Left lobe of liver (tissue), 2 donors: Measurements from ENCODE around the gene TPH2. TPM values are rescaled to one million over a fixed set of nuclear protein-coding genes. Genes with fewer than 3 reads are reported as not detected.

ENCODE experiments used
- ATAC-seq: fragments of 200-7000 bp; cut with Tn5 transposase; one replicate; pipeline ENCODE4 v1.9.1; 2020; ENCODE audit warnings: mild to moderate bottlenecking, moderate library complexity
- DNase-seq: peaks from one replicate; pipeline ENCODE4 v3.0.0-alpha.2; 2020; ENCODE audit warnings: low spot score
- total RNA-seq: library from RNA; stranded (reverse); gene quantifications from one replicate; pipeline ENCODE4 v1.2.1, GENCODE V29; 2021
- donor health status: DM: no; HTN: no; CAD: no; lungs with moderate emphysema.
- donor health status: DM: no; HTN: yes; CAD: no.

TPH2 gene
- total RNA-seq, 1 donor from 2014 or later: not detected

DNA sequence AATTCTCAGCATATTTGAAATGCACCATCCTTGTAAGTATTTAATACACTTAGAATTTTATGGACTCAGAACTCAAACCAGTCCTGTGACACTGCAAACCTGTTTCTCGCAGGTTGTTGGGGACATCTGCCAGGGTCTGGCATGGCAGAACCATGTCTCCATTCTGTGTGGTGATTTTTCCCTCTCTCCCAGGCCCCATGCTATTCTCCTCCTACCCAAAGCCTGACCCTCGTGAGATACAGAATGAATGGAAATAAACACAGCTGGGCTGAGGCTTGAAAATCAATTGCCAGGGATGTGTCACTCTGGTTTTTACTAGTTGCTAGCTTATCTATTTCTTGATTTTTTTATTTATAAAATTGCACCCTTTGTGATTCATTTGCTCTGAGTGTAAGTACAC, 19.8 kb downstream of the TPH2 start:
- ATAC-seq (no peak), DNase-seq (no peak)

DNA sequence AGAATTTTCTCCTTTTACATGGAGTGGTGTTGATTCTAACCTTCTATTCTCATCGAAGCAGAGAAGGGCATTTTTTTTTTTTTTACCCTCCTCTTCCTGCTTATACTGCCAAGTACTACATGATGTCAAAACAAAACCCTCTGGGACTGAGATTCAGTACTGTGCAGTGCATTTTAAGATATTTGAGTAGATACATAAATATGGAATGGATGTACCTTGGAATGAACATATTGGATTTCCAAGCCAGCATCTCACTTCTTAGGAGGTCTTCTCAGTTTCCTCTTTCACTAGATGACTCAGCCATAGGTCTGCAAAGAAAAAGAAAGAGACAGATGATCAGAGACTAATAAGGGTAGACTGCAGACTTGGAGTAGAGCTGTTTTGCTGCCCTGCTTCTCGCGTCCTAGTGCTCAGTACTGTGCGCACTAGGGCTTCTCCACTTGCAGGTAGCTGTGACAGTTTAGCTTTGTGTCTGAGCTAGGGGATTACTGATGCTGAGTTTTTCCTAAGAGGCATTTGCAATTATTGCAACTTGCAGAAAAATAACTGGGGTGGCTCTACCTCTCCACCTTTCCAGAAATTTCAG, 20.4 kb downstream of the TPH2 start:
- ATAC-seq (no peak), DNase-seq (no peak)

DNA sequence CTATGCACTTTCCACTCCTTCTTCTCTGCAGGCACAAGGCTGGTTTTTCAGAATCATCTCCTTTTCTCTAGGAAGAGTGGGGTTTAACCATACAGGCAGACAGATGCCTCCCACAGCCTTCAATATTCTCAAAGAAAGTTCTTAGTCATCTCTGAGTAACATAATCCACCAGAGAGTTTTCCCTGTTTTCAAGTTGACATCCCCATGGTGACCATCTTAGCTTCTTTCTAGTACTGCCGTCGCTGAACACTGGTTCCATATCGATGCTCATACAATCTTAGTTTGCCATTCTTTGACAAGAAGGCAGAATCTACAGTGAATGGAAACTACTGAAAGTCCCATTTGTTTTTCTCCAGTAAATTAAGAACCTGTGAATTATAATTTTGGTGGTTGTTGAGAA, 28.6 kb downstream of the TPH2 start:
- DNase-seq (no peak), ATAC-seq (no peak)

DNA sequence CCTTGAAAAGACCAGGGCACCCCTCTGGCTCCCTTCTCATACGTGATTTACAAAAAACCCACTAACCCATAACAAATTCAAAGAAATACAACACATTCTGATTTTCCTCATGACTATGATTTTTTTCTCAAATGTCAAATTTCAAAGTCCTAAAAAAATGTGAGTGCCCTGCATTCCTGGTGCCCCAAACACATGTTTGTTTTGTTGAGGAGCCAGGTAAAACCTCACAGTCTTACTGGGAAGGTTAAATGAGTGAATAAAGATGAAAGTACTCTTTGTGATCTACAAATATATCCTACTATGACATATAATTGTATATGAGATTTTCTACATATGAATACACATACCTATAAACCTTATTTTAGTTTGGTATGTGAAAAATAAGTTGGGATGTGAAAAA, 30.7 kb downstream of the TPH2 start:
- no peak for DNase-seq
- ATAC-seq: peak; percentile 70

DNA sequence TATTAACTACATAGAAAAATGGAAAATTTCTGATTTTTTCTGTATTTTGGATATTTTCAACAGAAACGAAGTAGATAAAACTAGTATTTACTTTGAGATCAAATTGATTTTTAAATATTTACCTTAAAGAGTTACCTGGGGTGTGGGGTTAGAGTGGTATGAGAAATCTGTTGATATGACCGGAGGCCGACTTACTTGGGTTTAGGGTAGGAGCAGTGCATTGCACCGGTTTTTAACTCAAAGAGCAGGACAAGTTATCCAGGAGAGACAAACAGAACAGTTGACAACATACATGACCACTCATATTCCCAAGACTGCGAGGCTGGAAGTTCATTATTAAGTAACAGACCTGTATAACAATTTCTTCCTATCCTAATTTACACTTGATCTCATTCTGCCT, 31.4 kb downstream of the TPH2 start:
- ATAC-seq: peak; percentile 51
- DNase-seq: no peak

GRCh38 chr12:71972441-71973074, 33.9 kb downstream of the TPH2 start:
- DNase-seq (no peak), ATAC-seq (peak; percentile 49)

- no peak for ATAC-seq
- DNase-seq: no peak
Observed at GRCh38 chr12:71973687-71974086, 35.0 kb downstream of the TPH2 start.

- ATAC-seq: peak; percentile 52
Observed at GRCh38 chr12:71980538-71980937, 41.9 kb downstream of the TPH2 start.

DNA sequence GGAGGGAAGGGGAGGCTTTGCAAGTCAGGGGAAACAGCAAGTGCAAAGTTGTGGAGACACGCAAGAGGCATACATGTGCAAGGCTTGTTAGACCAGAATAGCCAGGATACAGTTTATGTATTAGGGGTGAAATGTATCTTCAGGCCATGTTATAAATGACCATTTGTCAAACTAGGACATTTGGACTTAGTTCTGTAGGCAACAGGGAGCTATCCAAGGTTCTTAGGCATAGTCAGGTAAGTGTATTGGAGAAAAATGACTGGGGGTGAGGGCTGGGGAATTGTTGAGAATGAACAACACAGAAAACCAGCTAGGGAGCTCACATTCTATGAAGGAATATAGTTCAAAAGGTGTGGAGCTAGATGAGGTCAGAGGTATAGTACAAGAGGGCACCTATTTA, 42.5 kb downstream of the TPH2 start:
- no peak for DNase-seq
- ATAC-seq: peak; percentile 71

More at GRCh38 chr12:71980538-71980937, 41.9 kb downstream of the TPH2 start:
- no peak for DNase-seq

DNA sequence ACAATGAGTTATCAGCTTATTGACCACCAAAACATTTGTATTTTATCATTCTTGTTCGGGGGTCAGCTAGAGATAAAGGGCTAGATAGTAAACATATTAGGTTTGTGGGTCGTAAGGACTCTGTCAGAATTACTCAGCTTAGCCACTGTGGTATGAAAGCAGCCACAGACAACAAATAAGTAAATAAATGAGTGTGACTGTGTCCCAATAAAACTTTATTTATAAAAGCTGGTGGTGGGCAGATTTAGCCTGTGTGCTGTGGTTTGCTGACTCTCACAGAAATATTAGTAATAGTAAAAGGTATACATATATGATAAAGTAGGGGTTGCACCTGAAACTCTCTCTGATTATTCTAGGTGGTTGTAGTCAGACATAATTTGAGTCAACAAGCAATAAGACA, 56.1 kb downstream of the TPH2 start:
- DNase-seq (no peak), ATAC-seq (no peak)

DNA sequence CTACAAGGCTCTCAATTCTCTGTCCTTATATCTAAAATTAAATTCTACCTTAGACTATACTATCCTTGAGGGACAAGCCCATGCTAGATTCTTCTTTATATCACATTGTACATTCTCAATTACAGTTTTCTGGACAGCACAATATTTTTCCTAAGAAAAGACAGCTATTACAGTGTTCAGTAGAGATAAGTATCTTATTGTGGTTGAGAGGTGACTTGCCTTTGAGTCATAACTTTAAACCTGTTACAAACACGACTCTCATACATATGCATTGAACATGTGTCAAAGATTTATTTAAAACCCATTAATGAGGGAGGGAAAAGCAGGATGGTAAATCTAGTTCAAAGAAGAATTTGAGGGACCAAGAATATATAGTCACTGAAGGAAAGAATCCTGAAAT, 61.1 kb downstream of the TPH2 start:
- DNase-seq: no peak
- ATAC-seq: no peak

- DNase-seq (no peak), ATAC-seq (peak; percentile 53)
Observed at GRCh38 chr12:72000969-72001648, 62.5 kb downstream of the TPH2 start.

DNA sequence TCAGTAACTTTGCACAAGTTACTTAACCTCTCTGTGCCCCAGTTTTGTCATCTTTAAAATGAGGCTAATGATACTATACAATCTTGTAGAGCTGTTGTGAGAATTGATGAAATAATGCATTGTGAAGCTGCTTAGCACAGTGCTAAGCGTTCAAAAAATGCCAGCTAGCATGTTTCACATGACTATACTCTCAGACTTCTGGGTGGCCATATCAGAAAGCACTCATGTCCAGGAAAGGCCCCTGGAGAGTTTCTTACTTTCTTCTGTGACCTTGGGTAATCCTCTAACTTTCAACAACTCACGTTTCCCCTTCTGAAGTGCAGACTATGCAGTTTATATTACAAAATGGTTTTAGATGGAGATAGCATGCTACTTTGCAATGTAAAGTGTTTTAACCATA, 68.1 kb downstream of the TPH2 start:
- ATAC-seq (no peak), DNase-seq (no peak)

DNA sequence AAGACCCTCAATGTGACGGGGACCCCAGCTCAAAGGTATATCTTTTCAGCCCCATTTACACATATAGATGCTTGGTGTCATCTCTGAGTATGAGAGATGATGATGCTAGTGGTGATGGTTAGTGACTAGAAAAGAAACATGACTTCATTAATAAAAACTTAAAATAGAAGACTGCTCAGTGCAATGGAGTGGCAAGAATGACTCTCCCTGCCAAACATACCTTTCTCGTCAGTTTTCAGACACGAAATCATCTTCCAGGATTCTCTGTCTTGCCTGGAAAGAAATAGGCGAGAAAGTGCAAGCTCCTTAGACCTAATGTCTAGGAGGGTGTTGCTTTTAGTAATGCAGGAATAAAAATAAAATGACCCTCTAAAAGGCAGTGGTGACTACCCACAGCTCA, 71.7 kb downstream of the TPH2 start:
- ATAC-seq (no peak), DNase-seq (no peak)

GRCh38 chr12:72011374-72011773, 72.7 kb downstream of the TPH2 start:
- no peak for ATAC-seq
- no peak for DNase-seq

DNA sequence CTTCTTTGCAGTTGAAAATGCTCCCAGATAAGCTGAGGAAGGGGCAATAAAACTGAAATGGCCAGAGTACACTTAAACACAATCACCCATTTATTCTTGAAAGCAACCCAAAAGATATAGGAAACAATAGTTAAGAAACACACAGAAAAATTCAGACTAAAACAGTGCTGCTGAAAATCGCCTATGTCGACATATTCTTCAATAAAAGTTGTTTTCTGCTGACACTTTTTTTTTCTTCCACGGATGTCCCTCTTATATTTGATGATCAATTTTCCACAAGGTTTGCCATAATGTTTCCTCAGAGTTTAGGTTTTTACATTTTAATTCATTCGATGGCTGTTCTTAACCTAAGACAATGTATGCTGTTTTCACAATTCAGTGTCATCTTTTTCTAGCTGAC, 74.2 kb downstream of the TPH2 start:
- DNase-seq (no peak), ATAC-seq (no peak)

DNA sequence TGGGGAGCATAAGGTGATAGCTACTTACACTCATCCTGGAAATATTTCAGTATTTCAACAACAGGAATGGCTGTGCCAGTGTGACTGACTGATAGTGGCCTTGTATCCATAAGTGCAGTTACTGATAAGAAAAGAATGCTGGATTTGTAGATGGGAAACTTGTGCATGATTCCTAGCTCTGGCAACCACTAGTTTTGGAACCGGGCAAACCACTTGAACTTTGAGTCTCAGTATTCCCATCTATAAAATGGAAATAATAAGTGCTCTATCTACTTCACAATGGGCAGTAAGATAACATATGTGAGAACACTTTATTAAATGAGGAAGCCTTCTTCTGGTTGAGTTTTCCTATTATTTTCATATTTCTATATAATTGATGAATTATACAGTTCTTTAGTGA, 77.2 kb downstream of the TPH2 start:
- DNase-seq (no peak), ATAC-seq (no peak)

GRCh38 chr12:72017054-72017651, 78.5 kb downstream of the TPH2 start:
- DNase-seq (peak; percentile 83), ATAC-seq (peak; percentile 100)

DNA sequence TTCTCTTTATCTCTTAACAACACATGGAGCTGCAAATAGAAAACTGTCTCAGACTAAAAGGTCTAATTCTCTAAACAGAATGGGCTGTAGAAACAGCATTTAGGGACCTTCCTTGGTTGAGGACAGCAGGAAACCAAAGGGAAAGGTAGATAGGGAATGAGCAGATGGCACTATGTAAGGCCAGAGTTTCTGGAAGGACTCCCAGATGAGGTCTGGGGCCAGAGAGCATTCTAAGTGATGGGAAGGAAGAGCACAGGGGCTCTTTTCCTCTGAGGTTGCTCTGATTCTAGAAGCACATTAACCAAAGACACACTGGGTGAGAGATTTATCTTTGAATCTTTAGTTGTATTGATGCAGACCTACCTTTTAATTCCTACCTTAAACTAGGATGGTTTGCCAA, 79.4 kb downstream of the TPH2 start:
- DNase-seq: no peak
- ATAC-seq: no peak

GRCh38 chr12:72024613-72025012, 86.0 kb downstream of the TPH2 start:
- no peak for ATAC-seq
- DNase-seq: no peak

DNA sequence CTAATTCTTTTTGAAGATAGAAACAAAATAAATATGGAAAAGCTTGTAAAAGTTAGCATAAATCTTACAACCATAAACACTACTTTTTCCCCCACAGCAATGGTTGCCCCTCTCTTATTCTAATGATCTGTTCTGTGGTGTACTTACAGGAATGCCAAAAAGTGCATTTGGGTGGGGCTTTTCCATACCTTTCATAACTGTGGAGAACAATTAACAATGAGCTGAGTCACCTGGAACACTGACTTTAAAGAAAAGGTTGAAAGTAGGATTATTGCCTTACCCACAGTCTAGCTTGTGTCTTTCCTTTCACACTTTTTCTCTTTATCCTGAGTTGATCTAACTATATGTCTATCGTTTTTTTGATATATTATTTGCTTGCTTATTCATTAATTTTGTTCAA, 86.9 kb downstream of the TPH2 start:
- no peak for ATAC-seq
- DNase-seq: no peak

DNA sequence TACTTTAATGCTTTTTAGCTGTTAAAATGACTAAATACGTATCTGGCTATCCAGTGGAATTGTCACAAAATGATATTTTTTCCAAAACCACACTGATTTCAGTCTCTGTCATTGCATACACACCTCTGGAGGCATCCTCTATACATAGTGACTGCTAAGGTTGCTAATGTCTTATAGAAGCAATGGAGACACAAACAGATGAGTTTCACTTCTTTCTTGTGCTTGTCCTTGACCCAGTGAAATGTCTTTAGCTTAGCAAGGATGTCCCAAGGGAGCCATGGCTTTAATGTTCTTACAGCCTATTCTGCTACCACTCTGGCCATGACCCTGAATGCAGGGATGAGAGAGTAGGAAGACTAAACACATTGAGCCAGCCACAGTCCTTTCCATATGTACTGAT, 90.3 kb downstream of the TPH2 start:
- ATAC-seq: no peak
- no peak for DNase-seq
